H9 (cell line): ENCODE measurements around the gene CDH18. TPM values are rescaled to one million over a fixed set of nuclear protein-coding genes. Genes with fewer than 3 reads are reported as not detected.

ENCODE experiments used
- DNase-seq: peaks from one replicate; pipeline ENCODE4 v3.0.0-alpha.2; 2017
- H2AFZ ChIP-seq: one replicate; pipeline ENCODE4 v1.6.1; 2013; ENCODE audit warnings: mild to moderate bottlenecking, low read length, control low read depth, moderate library complexity
- H2AK5ac ChIP-seq: 2 replicates; pipeline ENCODE4 v1.6.1; 2013; ENCODE audit warnings: low read length, control low read depth, mixed read lengths; ENCODE audit not compliant: insufficient read length
- H2BK120ac ChIP-seq: one replicate; pipeline ENCODE4 v1.6.1; 2013; ENCODE audit warnings: low read depth, mild to moderate bottlenecking, low read length, control low read depth, inconsistent platforms; ENCODE audit not compliant: poor library complexity, severe bottlenecking
- H2BK12ac ChIP-seq: 2 replicates; pipeline ENCODE4 v1.6.1; 2013; ENCODE audit warnings: low read length, control low read depth, mixed read lengths, low read depth; ENCODE audit not compliant: insufficient read length
- H2BK15ac ChIP-seq: 2 replicates; pipeline ENCODE4 v1.6.1; 2013; ENCODE audit warnings: low read depth, low read length, control low read depth
- H2BK20ac ChIP-seq: one replicate; pipeline ENCODE4 v1.6.1; 2013; ENCODE audit warnings: low read depth, mild to moderate bottlenecking, low read length, control low read depth, inconsistent platforms; ENCODE audit not compliant: poor library complexity, severe bottlenecking
- H2BK5ac ChIP-seq: 2 replicates; pipeline ENCODE4 v1.6.1; 2013; ENCODE audit warnings: low read length, control low read depth, mixed read lengths; ENCODE audit not compliant: insufficient read length
- H3K14ac ChIP-seq: 2 replicates; pipeline ENCODE4 v1.6.1; 2013; ENCODE audit warnings: low read length, control low read depth; ENCODE audit not compliant: insufficient read depth
- H3K18ac ChIP-seq: 2 replicates; pipeline ENCODE4 v1.6.1; 2013; ENCODE audit warnings: low read depth, mild to moderate bottlenecking, mixed read lengths, low read length, control low read depth; ENCODE audit not compliant: insufficient read length
- H3K23ac ChIP-seq: 2 replicates; pipeline ENCODE4 v1.6.1; 2013; ENCODE audit warnings: low read length, control low read depth, mixed read lengths, low read depth; ENCODE audit not compliant: insufficient read length
- H3K23me2 ChIP-seq: 2 replicates; pipeline ENCODE4 v1.6.1; 2013; ENCODE audit warnings: low read depth, mild to moderate bottlenecking, mixed read lengths, low read length, control low read depth; ENCODE audit not compliant: insufficient read length, poor library complexity, severe bottlenecking
- H3K27ac ChIP-seq: 2 replicates; pipeline ENCODE4 v1.5.1; 2013; ENCODE audit warnings: low read length, control low read depth, mixed read lengths, low read depth; ENCODE audit not compliant: insufficient read length
- H3K27me3 ChIP-seq: 2 replicates; pipeline ENCODE4 v1.6.1; 2013; ENCODE audit warnings: low read length, control low read depth, inconsistent platforms; ENCODE audit not compliant: insufficient read depth
- H3K4ac ChIP-seq: 2 replicates; pipeline ENCODE4 v1.6.1; 2013; ENCODE audit warnings: low read depth, mild to moderate bottlenecking, control low read depth, inconsistent platforms, low read length, moderate library complexity
- H3K4me1 ChIP-seq: 2 replicates; pipeline ENCODE4 v1.6.1; 2013; ENCODE audit warnings: low read length, control low read depth, inconsistent platforms; ENCODE audit not compliant: insufficient read depth
- H3K4me2 ChIP-seq: 2 replicates; pipeline ENCODE4 v1.6.1; 2013; ENCODE audit warnings: low read length, control low read depth, mixed read lengths; ENCODE audit not compliant: insufficient read length, insufficient read depth
- H3K56ac ChIP-seq: 2 replicates; pipeline ENCODE4 v1.6.1; 2013; ENCODE audit warnings: low read depth, mild to moderate bottlenecking, mixed read lengths, low read length, control low read depth; ENCODE audit not compliant: insufficient read length
- H3K79me1 ChIP-seq: 2 replicates; pipeline ENCODE4 v1.6.1; 2013; ENCODE audit warnings: low read depth, mild to moderate bottlenecking, moderate library complexity, low read length, control low read depth, inconsistent platforms; ENCODE audit not compliant: insufficient read depth, poor library complexity, severe bottlenecking
- H3K79me2 ChIP-seq: 2 replicates; pipeline ENCODE4 v1.6.1; 2013; ENCODE audit warnings: low read length, control low read depth, inconsistent platforms; ENCODE audit not compliant: insufficient read depth
- H3K9ac ChIP-seq: 2 replicates; pipeline ENCODE4 v1.6.1; 2013; ENCODE audit warnings: low read length, control low read depth, mixed read lengths; ENCODE audit not compliant: insufficient read length; ENCODE audit errors: extremely low read depth
- H3K9me3 ChIP-seq: one replicate; pipeline ENCODE4 v1.6.1; 2013; ENCODE audit warnings: low read depth, low read length, inconsistent platforms; ENCODE audit not compliant: control insufficient read depth
- H3T11ph ChIP-seq: one replicate; pipeline ENCODE4 v1.6.1; 2013; ENCODE audit warnings: mild to moderate bottlenecking, low read length, control low read depth, inconsistent platforms
- H4K20me1 ChIP-seq: one replicate; pipeline ENCODE4 v1.6.1; 2013; ENCODE audit not compliant: control insufficient read depth, insufficient read length, insufficient read depth
- H4K5ac ChIP-seq: 2 replicates; pipeline ENCODE4 v1.6.1; 2013; ENCODE audit warnings: low read depth, mild to moderate bottlenecking, mixed read lengths, low read length, control low read depth; ENCODE audit not compliant: insufficient read length
- H4K8ac ChIP-seq: replicated peaks from 2 replicates; pipeline ENCODE4 v1.6.1; 2013; ENCODE audit warnings: low read length, control low read depth, mixed read lengths, low read depth; ENCODE audit not compliant: insufficient read length
- H4K91ac ChIP-seq: 2 replicates; pipeline ENCODE4 v1.6.1; 2013; ENCODE audit warnings: low read depth, mild to moderate bottlenecking, moderate library complexity, mixed read lengths, low read length, control low read depth; ENCODE audit not compliant: insufficient read length
- H3K27ac Mint-ChIP-seq, 3 experiments: 2 replicates in 2 of 3; 3 replicates in 1 of 3; pipeline ENCODE4 v1.8.0; 2020 to 2021; ENCODE audit warnings: mixed read lengths in 3 of 3, mild to moderate bottlenecking in 1 of 3, moderate library complexity in 1 of 3
- H3K27me3 Mint-ChIP-seq: 2 replicates; pipeline ENCODE4 v1.8.0; 2021; ENCODE audit warnings: low read depth, mild to moderate bottlenecking, moderate library complexity, mixed read lengths
- H3K36me3 Mint-ChIP-seq, 3 experiments: 2 replicates in 2 of 3; 3 replicates in 1 of 3; pipeline ENCODE4 v1.8.0; 2020 to 2021; ENCODE audit warnings: low read depth in 3 of 3, mixed read lengths in 3 of 3; ENCODE audit not compliant: insufficient read depth in 1 of 3
- H3K4me1 Mint-ChIP-seq, 2 experiments: 2 replicates each; pipeline ENCODE4 v1.8.0; 2020; ENCODE audit warnings: mixed read lengths in 2 of 2
- H3K4me3 Mint-ChIP-seq, 2 experiments: 2 replicates in 1 of 2; 3 replicates in 1 of 2; pipeline ENCODE4 v1.8.0; 2020 to 2021; ENCODE audit warnings: mild to moderate bottlenecking in 2 of 2, mixed read lengths in 2 of 2, moderate library complexity in 1 of 2
- H3K9me3 Mint-ChIP-seq, 2 experiments: 2 replicates in 1 of 2; 3 replicates in 1 of 2; pipeline ENCODE4 v1.8.0; 2020; ENCODE audit warnings: mild to moderate bottlenecking in 2 of 2, mixed read lengths in 2 of 2, moderate library complexity in 1 of 2
- CTCF ChIP-seq: fragments of 200-600 bp; sonication (generic); conservative IDR thresholded peaks from 3 replicates; pipeline ENCODE4 v1.8.0; 2021; ENCODE audit warnings: antibody characterized with exemption, mild to moderate bottlenecking
- WGBS: extraction: QIAGEN DNeasy Blood & Tissue Kit; methylation state at CpG from one replicate; pipeline ENCODE4 v1.1.7; 2013; ENCODE audit warnings: missing lambda C conversion rate, low lambda C conversion rate, mixed read lengths; ENCODE audit not compliant: insufficient read length; ENCODE audit errors: extremely low coverage; 5-methylcytosine and 5-hydroxymethylcytosine counted together
- total RNA-seq: library from RNA; stranded (reverse); gene quantifications from 2 replicates; pipeline ENCODE4 v1.2.1, GENCODE V29; 2021

The CDH18 gene
- total RNA-seq, 1 experiment from 2014 or later = not detected

- H3K4me3 Mint-ChIP-seq = no peak overlapping the region
- no peaks in the 10 kb centered on the region for H3K79me2 ChIP-seq
- no peak overlapping the region for H3K18ac ChIP-seq
- H3K4me1 ChIP-seq = no peaks in the 10 kb centered on the region
- H3K4me2 ChIP-seq = no peak overlapping the region
- WGBS = no CpG with 5 or more reads among the region's 6 CpGs
- H2BK15ac ChIP-seq = no peak overlapping the region
- no peak overlapping the region for H2BK12ac ChIP-seq
- H3K36me3 Mint-ChIP-seq = peaks cover 6 to 22% (median 18%) of the 10 kb centered on the region in 3 experiments
- H3K27me3 Mint-ChIP-seq = no peaks in the 10 kb centered on the region
- H3K4ac ChIP-seq = no peak overlapping the region
- H3T11ph ChIP-seq = no peak overlapping the region
- no peaks in the 10 kb centered on the region for H3K27me3 ChIP-seq
- H4K5ac ChIP-seq = no peak overlapping the region
- no peak overlapping the region for H4K8ac ChIP-seq
- H2AFZ ChIP-seq = no peak overlapping the region
- no peak overlapping the region for H2BK20ac ChIP-seq
- no peak overlapping the region for H3K14ac ChIP-seq
- peaks cover 10 to 12% of the 10 kb centered on the region in 2 experiments for H3K4me1 Mint-ChIP-seq
- peak; percentile 31 for DNase-seq
- H3K23me2 ChIP-seq = no peaks in the 10 kb centered on the region
- H2AK5ac ChIP-seq = no peak overlapping the region
- no peak for TF ChIP-seq CTCF
- no peak overlapping the region for H3K56ac ChIP-seq
- H3K27ac Mint-ChIP-seq = peak overlapping the region; percentile 59 to 85 (median 75); a peak in 3 of 7 replicates
- H4K91ac ChIP-seq = no peak overlapping the region
- no peak overlapping the region for H2BK5ac ChIP-seq
- no peak overlapping the region for H3K9ac ChIP-seq
- H3K27ac ChIP-seq = no peak overlapping the region
- no peak overlapping the region for H3K23ac ChIP-seq
- H3K9me3 Mint-ChIP-seq = peaks cover 14% of the 10 kb centered on the region in 2 experiments; a peak in 4 of 5 replicates
- H3K9me3 ChIP-seq = no peaks in the 10 kb centered on the region
- no peak overlapping the region for H2BK120ac ChIP-seq
- H4K20me1 ChIP-seq = no peaks in the 10 kb centered on the region
- no peaks in the 10 kb centered on the region for H3K79me1 ChIP-seq
Measured at GRCh38 chr5:19733612-19734495, 254.1 kb downstream of the CDH18 start.
